Upper lobe of left lung (tissue), 6 donors: Measurements from ENCODE around the gene MRPS34. TPM values are rescaled to one million over a fixed set of nuclear protein-coding genes. Genes with fewer than 3 reads are reported as not detected.

Source experiments
- ATAC-seq, 2 donors: fragments of 200-7000 bp; cut with Tn5 transposase; one replicate each; pipeline ENCODE4 v1.9.1; 2022; ENCODE audit warnings: mild to moderate bottlenecking in 2 of 2, moderate library complexity in 2 of 2; ENCODE audit not compliant: low FRiP score in 2 of 2
- DNase-seq, 2 donors: peaks; one replicate each; pipeline ENCODE4 v3.0.0-alpha.2; 2019 to 2020
- H3K27ac ChIP-seq, 4 donors: fragments of 200-600 bp; sonication (generic); one replicate each; pipeline ENCODE4 v1.5.1; 2016 to 2019
- H3K27me3 ChIP-seq, 4 donors: fragments of 200-600 bp; sonication (generic); one replicate each; pipeline ENCODE4 v1.5.1; 2017 to 2019
- H3K36me3 ChIP-seq, 4 donors: fragments of 200-600 bp; sonication (generic); one replicate each; pipeline ENCODE4 v1.5.1; 2016 to 2019
- H3K4me1 ChIP-seq, 4 donors: fragments of 200-600 bp; sonication (generic); one replicate each; pipeline ENCODE4 v1.5.1; 2018 to 2019
- H3K4me3 ChIP-seq, 4 donors: fragments of 200-600 bp; sonication (generic); one replicate each; pipeline ENCODE4 v1.5.1; 2017 to 2019; ENCODE audit warnings: mild to moderate bottlenecking in 2 of 4, moderate library complexity in 1 of 4
- H3K9me3 ChIP-seq, 4 donors: fragments of 200-600 bp; sonication (generic); one replicate each; pipeline ENCODE4 v1.5.1; 2018 to 2019
- EP300 ChIP-seq, 4 donors: sonication (generic); formaldehyde crosslinking; IDR thresholded peaks; one replicate each; pipeline ENCODE4 v1.5.1; 2017; ENCODE audit warnings: antibody characterized with exemption in 4 of 4, control low read depth in 2 of 4
- POLR2A ChIP-seq, 4 donors: fragments of 450-650 bp; IDR thresholded peaks; one replicate each; pipeline ENCODE4 v1.5.1; 2016 to 2017; ENCODE audit warnings: antibody characterized with exemption in 4 of 4, mild to moderate bottlenecking in 2 of 4
- POLR2AphosphoS5 ChIP-seq, 2 donors: sonication (generic); formaldehyde crosslinking; IDR thresholded peaks; one replicate each; pipeline ENCODE4 v1.5.1; 2017; ENCODE audit warnings: antibody characterized with exemption in 2 of 2
- WGBS, 2 donors: methylation state at CpG; one replicate each; pipeline ENCODE4 v1.1.5; 2017 to 2018; 5-methylcytosine and 5-hydroxymethylcytosine counted together
- total RNA-seq, 6 donors: library from RNA; depleted of rRNA in 4 of 6; stranded (reverse); fragments of >200 nt in 4 of 6; gene quantifications; one replicate each; pipeline versions ENCODE4 v1.1.0 to v1.2.1, GENCODE V29; 2016 to 2021
- TF ChIP-seq, protein P1 (sequence below), 6 experiments: fragments of 450-650 bp in 4 of 6; fragments of 200-600 bp in 2 of 6; sonication (generic) in 2 of 6; IDR thresholded peaks; one replicate each; pipeline ENCODE4 v1.5.1; 2016 to 2019; ENCODE audit warnings: antibody characterized with exemption in 6 of 6
- donor health status: DM: no; HTN: no; CAD: no; lungs with moderate emphysema.
- donor health status: DM: no; HTN: yes; CAD: no; lungs with severe emphysema.

Gene MRPS34
- total RNA-seq, 6 donors from 2014 or later, result 49.2 to 91.7 (median 69.8) TPM

DNA sequence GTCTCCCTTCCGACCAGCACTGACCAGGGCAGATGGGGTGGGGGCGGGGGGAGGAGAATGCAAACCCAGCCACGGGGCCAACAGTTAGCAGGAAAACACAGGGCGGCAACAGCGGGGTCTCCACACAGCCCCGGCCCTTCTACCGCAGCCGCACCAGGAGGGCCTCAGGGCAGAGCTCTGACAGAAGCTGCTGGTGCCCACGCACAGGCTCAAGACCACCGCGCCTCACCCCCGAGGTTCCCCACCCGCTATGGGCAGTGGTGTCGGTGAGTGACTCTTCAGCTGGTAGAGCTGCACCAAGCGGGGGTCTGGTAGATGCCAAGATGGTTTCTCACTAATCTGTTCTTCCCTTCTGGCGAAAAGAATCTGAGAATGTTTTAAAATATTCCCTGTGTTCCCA is 37.6 kb upstream of the MRPS34 start:
- ATAC-seq (no peak), DNase-seq (no peak)
- H3K9me3 ChIP-seq, result no peaks in the 10 kb centered on the region
- H3K4me1 ChIP-seq, result peaks cover 3 to 8% (median 4%) of the 10 kb centered on the region in 4 donors
- WGBS, 2 donors, result 94 to 98% methylated on average over 14 to 15 of the region's 16 CpGs
- no peaks in the 10 kb centered on the region for H3K27me3 ChIP-seq
- H3K27ac ChIP-seq, result no peak overlapping the region
- no peak overlapping the region for H3K4me3 ChIP-seq
- peaks cover 20 to 67% (median 45%) of the 10 kb centered on the region in 4 donors for H3K36me3 ChIP-seq
- TF ChIP-seq, protein P1, sequence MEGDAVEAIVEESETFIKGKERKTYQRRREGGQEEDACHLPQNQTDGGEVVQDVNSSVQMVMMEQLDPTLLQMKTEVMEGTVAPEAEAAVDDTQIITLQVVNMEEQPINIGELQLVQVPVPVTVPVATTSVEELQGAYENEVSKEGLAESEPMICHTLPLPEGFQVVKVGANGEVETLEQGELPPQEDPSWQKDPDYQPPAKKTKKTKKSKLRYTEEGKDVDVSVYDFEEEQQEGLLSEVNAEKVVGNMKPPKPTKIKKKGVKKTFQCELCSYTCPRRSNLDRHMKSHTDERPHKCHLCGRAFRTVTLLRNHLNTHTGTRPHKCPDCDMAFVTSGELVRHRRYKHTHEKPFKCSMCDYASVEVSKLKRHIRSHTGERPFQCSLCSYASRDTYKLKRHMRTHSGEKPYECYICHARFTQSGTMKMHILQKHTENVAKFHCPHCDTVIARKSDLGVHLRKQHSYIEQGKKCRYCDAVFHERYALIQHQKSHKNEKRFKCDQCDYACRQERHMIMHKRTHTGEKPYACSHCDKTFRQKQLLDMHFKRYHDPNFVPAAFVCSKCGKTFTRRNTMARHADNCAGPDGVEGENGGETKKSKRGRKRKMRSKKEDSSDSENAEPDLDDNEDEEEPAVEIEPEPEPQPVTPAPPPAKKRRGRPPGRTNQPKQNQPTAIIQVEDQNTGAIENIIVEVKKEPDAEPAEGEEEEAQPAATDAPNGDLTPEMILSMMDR (IDR thresholded peaks at IDR 0.05), result no peak
- no peak for TF ChIP-seq EP300 (IDR thresholded peaks at IDR 0.05)
- TF ChIP-seq POLR2A (IDR thresholded peaks at IDR 0.05), result no peak
- TF ChIP-seq POLR2AphosphoS5 (IDR thresholded peaks at IDR 0.05), result no peak

DNA sequence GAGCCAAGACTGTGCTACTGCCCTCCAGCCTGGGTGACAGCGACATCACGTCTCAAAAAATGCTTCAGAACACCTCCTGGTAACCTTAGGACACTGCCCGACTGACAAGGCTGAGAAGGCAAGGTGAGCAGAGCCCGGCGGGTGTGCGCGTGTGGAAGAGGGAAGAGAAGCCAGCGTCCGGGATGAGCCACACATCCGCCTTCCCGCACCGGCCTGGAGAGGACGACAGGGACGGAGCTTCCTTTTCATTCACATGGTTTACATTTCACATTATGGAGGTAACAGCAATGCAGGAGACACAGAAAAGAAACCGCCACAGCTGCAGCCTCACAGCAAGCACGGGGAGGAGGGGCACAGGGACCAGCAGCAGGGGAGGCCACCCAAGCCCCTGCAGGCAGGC is 37.2 kb upstream of the MRPS34 start:
- TF ChIP-seq, protein P1 (IDR thresholded peaks at IDR 0.05), result no peak
- TF ChIP-seq POLR2AphosphoS5 (IDR thresholded peaks at IDR 0.05) (no peak), POLR2A (IDR thresholded peaks at IDR 0.05) (no peak), EP300 (IDR thresholded peaks at IDR 0.05) (no peak)
- H3K27me3 ChIP-seq, result no peaks in the 10 kb centered on the region
- H3K9me3 ChIP-seq, result no peaks in the 10 kb centered on the region
- H3K4me1 ChIP-seq, result peaks cover 3 to 8% (median 4%) of the 10 kb centered on the region in 4 donors
- ATAC-seq (no peak), DNase-seq (no peak)
- H3K36me3 ChIP-seq, result peaks cover 20 to 66% (median 42%) of the 10 kb centered on the region in 4 donors
- H3K27ac ChIP-seq, result no peak overlapping the region
- H3K4me3 ChIP-seq, result no peak overlapping the region
- WGBS, 2 donors, result 93 to 95% methylated on average over 16 of the region's 16 CpGs

DNA sequence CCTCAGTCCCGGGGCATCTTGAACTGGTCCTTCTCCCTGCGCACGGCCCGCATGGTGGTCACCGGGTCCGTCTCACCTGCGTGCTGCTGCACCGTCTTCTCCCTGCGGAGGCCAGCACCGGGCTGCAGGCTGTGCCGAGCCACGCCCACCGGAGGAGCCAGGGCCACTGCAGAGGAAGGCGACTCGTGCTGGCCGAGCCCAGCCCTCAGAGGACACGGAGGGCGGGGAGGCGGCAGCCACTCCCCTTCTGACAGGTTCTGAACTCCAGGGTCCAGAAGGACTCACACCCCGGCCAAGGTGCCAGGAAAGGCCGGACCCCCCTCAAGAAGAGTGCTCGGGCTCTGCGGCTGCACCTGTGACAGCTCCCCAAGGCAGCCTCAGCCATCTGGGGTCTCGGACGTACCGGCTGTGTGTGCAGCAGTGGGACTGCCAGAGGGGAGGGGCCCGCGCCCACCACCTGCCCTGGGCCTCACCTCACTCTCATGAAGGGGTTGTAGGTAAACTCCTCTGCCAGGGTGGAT is 36.4 kb upstream of the MRPS34 start:
- H3K36me3 ChIP-seq, result peaks cover 20 to 63% (median 42%) of the 10 kb centered on the region in 4 donors

DNA sequence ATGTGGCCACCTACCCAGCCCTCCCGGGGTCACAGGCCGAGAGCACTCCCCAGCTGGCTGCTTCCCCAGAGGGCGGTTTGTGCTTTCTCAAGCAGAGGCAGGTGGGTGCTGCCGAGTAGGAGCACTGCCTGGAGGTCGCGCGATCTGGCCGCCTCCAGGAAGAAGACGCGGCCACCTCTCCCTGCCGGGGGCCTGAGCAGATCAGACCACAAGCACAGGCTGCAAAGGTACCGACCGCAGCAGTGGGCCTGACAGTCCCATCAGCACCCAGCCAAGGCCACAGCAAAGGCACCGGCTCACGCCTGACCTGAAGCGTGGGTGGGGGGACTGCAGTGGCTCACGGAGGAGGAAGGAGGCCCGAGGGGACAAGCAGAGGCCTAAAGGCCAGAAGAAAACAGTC is 35.8 kb upstream of the MRPS34 start:
- H3K27ac ChIP-seq, result no peak overlapping the region
- H3K36me3 ChIP-seq, result peaks cover 20 to 58% (median 37%) of the 10 kb centered on the region in 4 donors
- ATAC-seq (no peak), DNase-seq (no peak)
- TF ChIP-seq, protein P1 (IDR thresholded peaks at IDR 0.05), result no peak
- TF ChIP-seq POLR2AphosphoS5 (IDR thresholded peaks at IDR 0.05), result no peak
- TF ChIP-seq POLR2A (IDR thresholded peaks at IDR 0.05), result no peak
- no peak for TF ChIP-seq EP300 (IDR thresholded peaks at IDR 0.05)
- H3K27me3 ChIP-seq, result no peaks in the 10 kb centered on the region
- WGBS, 2 donors, result 77 to 83% methylated on average over 6 to 18 of the region's 18 CpGs
- H3K4me1 ChIP-seq, result peaks cover 3 to 8% (median 4%) of the 10 kb centered on the region in 4 donors
- H3K4me3 ChIP-seq, result no peak overlapping the region
- no peaks in the 10 kb centered on the region for H3K9me3 ChIP-seq

More for the DNA sequence above, 36.4 kb upstream of the MRPS34 start:
- Histone ChIP-seq H3K9me3 (no peaks in the 10 kb centered on the region), H3K27me3 (no peaks in the 10 kb centered on the region), H3K4me3 (no peak overlapping the region), H3K4me1 (peaks cover 3 to 8% (median 4%) of the 10 kb centered on the region in 4 donors), H3K27ac (no peak overlapping the region)
- TF ChIP-seq POLR2A (IDR thresholded peaks at IDR 0.05) (no peak), EP300 (IDR thresholded peaks at IDR 0.05) (no peak), POLR2AphosphoS5 (IDR thresholded peaks at IDR 0.05) (no peak)
- TF ChIP-seq, protein P1 (IDR thresholded peaks at IDR 0.05), result no peak
- no peak for ATAC-seq
- DNase-seq, result peak in 1 of 2 donors; percentile 78
- WGBS, 2 donors, result 73 to 76% methylated on average over 4 to 25 of the region's 28 CpGs

DNA sequence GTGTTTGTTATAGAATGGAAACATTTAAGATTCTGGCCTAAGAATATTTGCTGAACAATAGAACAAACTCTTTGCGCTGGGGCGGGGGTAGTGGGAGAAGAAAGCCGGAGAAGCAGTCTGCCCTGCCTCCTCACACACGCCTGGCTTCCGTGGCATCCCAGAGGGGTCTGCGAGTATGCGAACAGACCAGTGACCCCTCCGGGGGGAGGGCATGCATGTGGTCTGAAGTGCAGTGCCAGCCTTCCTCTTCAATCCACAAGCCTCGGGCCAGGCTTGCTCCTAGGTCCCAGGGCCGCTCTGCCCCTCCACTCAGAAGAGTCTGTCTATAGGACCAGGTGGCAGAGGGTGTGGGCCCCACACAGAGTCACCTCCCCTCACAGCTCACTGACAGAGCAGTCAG is 34.7 kb upstream of the MRPS34 start:
- TF ChIP-seq POLR2AphosphoS5 (IDR thresholded peaks at IDR 0.05) (no peak), EP300 (IDR thresholded peaks at IDR 0.05) (no peak), POLR2A (IDR thresholded peaks at IDR 0.05) (no peak)
- TF ChIP-seq, protein P1 (IDR thresholded peaks at IDR 0.05), result no peak
- Histone ChIP-seq H3K9me3 (no peaks in the 10 kb centered on the region), H3K4me1 (peaks cover 0 to 3% (median 1%) of the 10 kb centered on the region in 4 donors), H3K27me3 (no peaks in the 10 kb centered on the region), H3K27ac (no peak overlapping the region), H3K4me3 (no peak overlapping the region), H3K36me3 (peaks cover 20 to 51% (median 36%) of the 10 kb centered on the region in 4 donors)
- ATAC-seq (no peak), DNase-seq (no peak)
- 85 to 87% methylated on average over 10 of the region's 10 CpGs for WGBS, 2 donors
